ENCODE results near the gene TNXB.
A peak's percentile ranks its signal among the peaks of the same experiment; 100 is the strongest.

The TNXB gene

DNA sequence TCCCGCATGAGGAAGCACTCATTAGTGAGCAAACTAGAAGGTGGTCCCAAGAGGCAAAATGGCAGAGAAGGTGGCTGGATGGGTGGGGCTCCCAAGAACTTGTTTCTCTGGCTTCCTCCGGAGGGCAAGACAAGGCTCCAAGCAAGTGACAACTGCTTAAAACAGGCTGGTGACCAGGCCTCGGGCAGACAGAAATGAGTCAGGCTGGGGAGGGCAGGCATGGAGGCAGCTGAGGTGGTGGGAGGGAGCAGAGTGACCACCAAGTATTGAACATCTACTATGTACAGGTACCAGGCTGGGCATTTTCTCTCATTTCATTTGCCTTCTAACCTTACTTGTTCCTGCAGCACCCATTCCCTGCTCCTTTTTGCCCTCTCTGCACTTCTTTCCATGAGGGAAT is 33.4 kb downstream of the TNXB start:
- TF ChIP-seq, protein P1, sequence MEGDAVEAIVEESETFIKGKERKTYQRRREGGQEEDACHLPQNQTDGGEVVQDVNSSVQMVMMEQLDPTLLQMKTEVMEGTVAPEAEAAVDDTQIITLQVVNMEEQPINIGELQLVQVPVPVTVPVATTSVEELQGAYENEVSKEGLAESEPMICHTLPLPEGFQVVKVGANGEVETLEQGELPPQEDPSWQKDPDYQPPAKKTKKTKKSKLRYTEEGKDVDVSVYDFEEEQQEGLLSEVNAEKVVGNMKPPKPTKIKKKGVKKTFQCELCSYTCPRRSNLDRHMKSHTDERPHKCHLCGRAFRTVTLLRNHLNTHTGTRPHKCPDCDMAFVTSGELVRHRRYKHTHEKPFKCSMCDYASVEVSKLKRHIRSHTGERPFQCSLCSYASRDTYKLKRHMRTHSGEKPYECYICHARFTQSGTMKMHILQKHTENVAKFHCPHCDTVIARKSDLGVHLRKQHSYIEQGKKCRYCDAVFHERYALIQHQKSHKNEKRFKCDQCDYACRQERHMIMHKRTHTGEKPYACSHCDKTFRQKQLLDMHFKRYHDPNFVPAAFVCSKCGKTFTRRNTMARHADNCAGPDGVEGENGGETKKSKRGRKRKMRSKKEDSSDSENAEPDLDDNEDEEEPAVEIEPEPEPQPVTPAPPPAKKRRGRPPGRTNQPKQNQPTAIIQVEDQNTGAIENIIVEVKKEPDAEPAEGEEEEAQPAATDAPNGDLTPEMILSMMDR (IDR thresholded peaks at IDR 0.05; ENCODE audit: insufficient read depth, low read depth, low read length, missing control alignments) = no peak
- H3K4me3 ChIP-seq (ENCODE audit: low read length) = no peak overlapping the region
- DNase-seq (ENCODE audit: low read depth) = peak; percentile 49

DNA sequence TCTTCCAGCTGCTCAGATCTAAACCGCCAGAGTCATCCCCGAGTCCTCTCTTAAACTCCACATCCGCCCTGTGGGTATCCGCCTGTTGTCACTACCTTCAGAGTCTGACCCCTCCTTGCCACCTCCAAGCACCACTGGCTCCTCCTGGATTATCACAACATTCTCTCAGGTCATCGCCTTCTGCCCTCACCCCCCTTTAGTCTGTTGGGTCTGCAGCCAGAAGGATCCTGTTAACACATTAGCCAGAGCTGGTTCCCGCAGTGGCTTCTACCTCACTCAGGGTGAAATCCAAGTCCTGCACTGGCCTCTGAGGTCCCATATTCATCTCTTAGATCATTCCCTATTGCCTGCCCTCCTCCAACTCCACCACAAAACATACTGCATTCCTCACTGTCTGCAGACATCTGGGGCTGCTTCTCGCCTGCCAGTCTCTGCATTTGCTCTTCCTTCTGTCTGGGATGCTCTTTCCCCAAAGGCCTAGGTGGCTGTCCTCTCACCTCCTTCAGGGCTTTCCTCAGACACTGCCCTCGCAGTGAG is 34.1 kb downstream of the TNXB start:
- DNase-seq (ENCODE audit: low read depth) = no peak
- TF ChIP-seq, protein P1 (IDR thresholded peaks at IDR 0.05; ENCODE audit: insufficient read depth, low read depth, low read length, missing control alignments) = no peak

DNA sequence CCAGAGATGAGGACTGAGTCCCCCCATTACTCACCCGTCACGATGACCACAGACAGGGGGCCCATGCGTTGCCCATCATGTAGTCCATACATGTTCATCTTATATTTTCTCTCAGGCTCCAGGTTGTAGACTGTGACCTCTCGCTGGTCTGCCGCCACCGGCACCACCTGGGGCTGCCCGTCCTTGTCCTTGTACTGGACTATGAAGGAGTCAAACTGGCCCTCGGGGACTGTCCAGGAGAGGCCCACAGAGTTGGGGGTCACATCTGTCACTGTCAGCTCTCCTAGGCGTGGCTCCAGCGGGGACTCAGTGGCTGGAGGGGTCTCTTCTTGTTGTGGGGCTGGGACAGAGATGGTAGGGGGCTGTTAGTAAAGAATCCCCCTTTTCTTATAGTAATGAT is 35.5 kb downstream of the TNXB start:
- TF ChIP-seq, protein P1 (IDR thresholded peaks at IDR 0.05; ENCODE audit: insufficient read depth, low read depth, low read length, missing control alignments) = no peak
- H3K4me3 ChIP-seq (ENCODE audit: low read length) = no peak overlapping the region
- DNase-seq (ENCODE audit: low read depth) = no peak

More for the DNA sequence above, 34.1 kb downstream of the TNXB start:
- H3K4me3 ChIP-seq (ENCODE audit: low read length) = no peak overlapping the region

DNA sequence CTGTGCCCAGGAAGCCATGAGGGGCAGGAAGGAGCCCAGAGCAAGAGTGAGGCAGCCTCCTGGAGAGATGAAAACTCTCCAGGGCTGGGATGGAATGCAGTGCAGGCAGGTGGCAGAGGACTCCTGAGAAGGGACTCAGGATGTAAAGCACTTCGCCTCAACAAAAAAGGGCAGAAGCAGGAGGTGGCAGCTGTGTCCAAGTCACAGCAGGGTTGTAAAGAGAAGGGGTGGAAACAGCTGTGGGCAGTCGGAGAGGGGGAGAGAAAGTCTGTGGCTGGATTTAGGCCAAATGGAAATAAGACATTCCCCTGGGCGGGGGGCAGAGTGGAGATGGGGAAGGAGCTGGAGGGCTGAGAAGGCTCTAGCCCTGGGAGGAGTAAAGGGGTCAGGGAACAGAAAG is 36.0 kb downstream of the TNXB start:
- TF ChIP-seq, protein P1 (IDR thresholded peaks at IDR 0.05; ENCODE audit: insufficient read depth, low read depth, low read length, missing control alignments) = no peak
- DNase-seq (ENCODE audit: low read depth) = no peak
- H3K4me3 ChIP-seq (ENCODE audit: low read length) = no peak overlapping the region

DNA sequence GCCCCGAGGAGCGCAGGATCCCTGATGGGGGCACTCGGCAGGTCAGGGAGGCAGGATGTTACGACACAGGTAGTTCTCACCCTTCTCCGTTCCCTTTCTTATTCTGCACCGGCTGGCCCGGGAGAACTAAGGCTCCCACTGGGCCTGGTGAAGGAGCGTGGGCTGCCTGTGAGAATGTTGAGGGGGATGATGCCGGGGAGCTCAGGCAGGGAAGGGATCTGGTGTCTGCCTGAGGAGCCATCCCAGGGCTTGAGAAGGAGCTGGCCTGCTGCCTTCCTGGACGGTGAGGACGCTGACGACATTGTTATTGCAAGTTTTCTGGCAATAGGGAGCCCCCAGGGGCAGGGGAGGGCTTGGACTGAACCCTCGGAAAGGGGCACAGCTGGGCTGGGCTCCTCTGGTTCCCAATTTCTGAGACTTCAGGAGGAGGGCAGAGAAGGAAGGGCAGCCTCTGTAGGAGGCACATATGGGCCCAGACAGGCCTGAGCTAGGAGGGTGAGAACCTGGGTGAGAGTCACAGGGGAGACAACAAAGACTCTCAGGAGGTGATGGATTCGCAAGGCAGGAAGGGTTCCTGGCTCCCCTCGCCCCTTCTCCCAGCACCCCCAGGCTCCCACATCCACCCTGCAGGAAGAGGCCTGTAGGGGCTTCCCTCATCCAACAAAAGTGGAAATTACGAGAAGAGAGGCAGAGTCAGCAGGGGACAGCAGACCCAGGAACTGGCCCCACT is 38.2 kb downstream of the TNXB start:
- DNase-seq (ENCODE audit: low read depth) = no peak
- TF ChIP-seq, protein P1 (IDR thresholded peaks at IDR 0.05; ENCODE audit: insufficient read depth, low read depth, low read length, missing control alignments) = no peak
- no peak overlapping the region for H3K4me3 ChIP-seq (ENCODE audit: low read length)

DNA sequence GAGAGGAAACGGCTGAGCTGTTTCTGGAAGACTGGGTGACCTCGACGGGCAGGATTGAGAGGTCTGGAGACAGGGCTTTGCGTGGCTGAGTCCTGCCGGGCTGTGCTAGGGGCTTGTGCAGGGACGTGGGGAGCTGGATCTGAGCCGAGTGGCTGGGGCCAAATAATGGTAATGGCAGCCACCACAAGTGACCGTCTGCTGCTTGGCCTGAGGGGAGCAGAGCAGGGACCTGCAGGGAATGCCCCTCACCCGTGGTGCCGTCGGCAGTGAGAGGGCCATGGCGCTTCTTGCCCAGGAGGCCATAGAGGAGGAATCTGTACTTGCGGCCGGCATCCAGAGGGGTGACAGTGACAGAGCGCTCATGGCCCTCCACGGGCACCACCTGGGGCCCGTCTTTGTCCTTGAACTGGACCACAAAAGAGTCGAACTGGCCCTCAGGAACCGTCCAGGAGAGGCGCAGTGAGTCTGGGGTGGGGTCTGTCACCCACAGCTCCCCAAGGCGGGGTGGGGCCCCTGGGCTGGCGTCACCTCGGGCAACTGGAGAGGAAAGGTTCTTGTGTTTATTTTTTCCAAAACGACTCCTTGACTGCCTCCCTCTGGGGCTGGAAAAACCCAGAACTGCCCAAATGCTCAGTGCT is 39.1 kb downstream of the TNXB start:
- H3K4me3 ChIP-seq (ENCODE audit: low read length) = no peak overlapping the region
- TF ChIP-seq, protein P1 (IDR thresholded peaks at IDR 0.05; ENCODE audit: insufficient read depth, low read depth, low read length, missing control alignments) = no peak
- no peak for DNase-seq (ENCODE audit: low read depth)
